SK-N-SH (cell line): ENCODE results near the gene TERT. TPM values are rescaled to one million over a fixed set of nuclear protein-coding genes. Genes with fewer than 3 reads are reported as not detected.

Experiments
- CTCF ChIA-PET: fragments of 300-600, 350-600 bp; formaldehyde crosslinking; extraction: SDS; loops from one replicate; lab custom pipeline; 2021; lab: Yijun Ruan, JAX
- POLR2A ChIA-PET: fragments of 350-600 bp; sonication (Branson Sonifier 250); formaldehyde crosslinking; extraction: SDS; loops from one replicate; lab custom pipeline; 2020; ENCODE audit warnings: antibody characterized with exemption, inconsistent platforms; lab: Yijun Ruan, JAX
- DNase-seq: peaks from one replicate; pipeline ENCODE4 v3.0.0; 2012
- H2AFZ ChIP-seq: fragments of 200-600 bp; sonication (generic); 2 replicates; pipeline ENCODE4 v1.8.1; 2016; ENCODE audit warnings: antibody characterized with exemption, mild to moderate bottlenecking, low read depth
- H3F3A ChIP-seq: fragments of 200-600 bp; sonication (generic); replicated peaks from 2 replicates; pipeline ENCODE3; 2016; ENCODE audit warnings: antibody characterized with exemption, mild to moderate bottlenecking; ENCODE audit not compliant: insufficient read depth
- H3K27ac ChIP-seq, 2 experiments: fragments of 200-500 bp in 1 of 2; fragments of 200-600 bp in 1 of 2; sonication (Bioruptor generic) in 1 of 2; sonication (generic), shearing (Covaris generic) in 1 of 2; 2 replicates each; pipeline versions ENCODE4 v1.5.1 to v1.6.1; 2014 to 2016; ENCODE audit warnings: low read depth in 2 of 2, inconsistent platforms in 1 of 2, low read length in 1 of 2, mild to moderate bottlenecking in 1 of 2, mixed read lengths in 1 of 2
- H3K27me3 ChIP-seq: fragments of 200-600 bp; sonication (generic), shearing (Covaris generic); 2 replicates; pipeline ENCODE4 v1.6.1; 2016; ENCODE audit warnings: mixed run types; ENCODE audit not compliant: insufficient read depth
- H3K36me3 ChIP-seq, 2 experiments: fragments of 200-500 bp in 1 of 2; fragments of 200-600 bp in 1 of 2; sonication (Bioruptor generic) in 1 of 2; sonication (generic) in 1 of 2; replicated peaks in 1 of 2; 2 replicates each; pipeline versions ENCODE3 to v1.5.1; 2014 to 2016; ENCODE audit warnings: low read length in 1 of 2, mild to moderate bottlenecking in 1 of 2; ENCODE audit not compliant: insufficient read depth in 2 of 2, control insufficient read depth in 1 of 2
- H3K4me1 ChIP-seq, 2 experiments: fragments of 200-500 bp in 1 of 2; fragments of 200-600 bp in 1 of 2; sonication (Bioruptor generic) in 1 of 2; sonication (generic), shearing (Covaris generic) in 1 of 2; 2 replicates each; pipeline versions ENCODE4 v1.5.1 to v1.6.1; 2014 to 2016; ENCODE audit warnings: low read depth in 1 of 2, low read length in 1 of 2, mixed run types in 1 of 2; ENCODE audit not compliant: insufficient read depth in 2 of 2, control insufficient read depth in 1 of 2
- H3K4me2 ChIP-seq: fragments of 200-600 bp; sonication (generic), shearing (Covaris generic); 2 replicates; pipeline ENCODE4 v1.6.1; 2017; ENCODE audit warnings: mixed run types
- H3K4me3 ChIP-seq, 2 experiments: fragments of 200-500 bp in 1 of 2; fragments of 200-600 bp in 1 of 2; sonication (Bioruptor generic) in 1 of 2; sonication (generic), shearing (Covaris generic) in 1 of 2; 2 replicates each; pipeline versions ENCODE4 v1.5.1 to v1.8.1; 2014 to 2016; ENCODE audit warnings: low read depth in 2 of 2, inconsistent platforms in 1 of 2, low read length in 1 of 2, mild to moderate bottlenecking in 1 of 2, mixed read lengths in 1 of 2, moderate library complexity in 1 of 2
- H3K79me2 ChIP-seq: fragments of 200-600 bp; sonication (generic); 2 replicates; pipeline ENCODE4 v1.8.1; 2017; ENCODE audit warnings: mild to moderate bottlenecking; ENCODE audit not compliant: insufficient read depth
- H3K9ac ChIP-seq: fragments of 200-600 bp; sonication (generic); 2 replicates; pipeline ENCODE4 v1.6.1; 2017; ENCODE audit warnings: mixed run types
- H3K9me2 ChIP-seq: fragments of 200-600 bp; sonication (generic); 2 replicates; pipeline ENCODE4 v1.6.1; 2017; ENCODE audit warnings: mixed run types
- H3K9me3 ChIP-seq: fragments of 200-600 bp; sonication (generic); 2 replicates; pipeline ENCODE4 v1.6.1; 2017; ENCODE audit warnings: mixed run types, mild to moderate bottlenecking, moderate library complexity
- H4K20me1 ChIP-seq: fragments of 200-600 bp; sonication (generic); 2 replicates; pipeline ENCODE4 v1.6.1; 2017; ENCODE audit warnings: mild to moderate bottlenecking, mixed run types; ENCODE audit not compliant: insufficient read depth
- CHD2 ChIP-seq: fragments of 150-350 bp; IDR thresholded peaks from 2 replicates; pipeline ENCODE4 v1.6.1; 2018; ENCODE audit warnings: low read length; ENCODE audit not compliant: partially characterized antibody
- EP300 ChIP-seq, 2 experiments: IDR thresholded peaks; 2 replicates each; pipeline versions ENCODE4 v1.4.0 to v1.6.1; 2012; ENCODE audit warnings: borderline replicate concordance in 1 of 2, low read depth in 1 of 2, low read length in 1 of 2
- EZH2phosphoT487 ChIP-seq: fragments of 200-600 bp; sonication (generic); IDR thresholded peaks from 2 replicates; pipeline ENCODE4 v1.6.1; 2017; ENCODE audit warnings: low read depth, mixed run types, mild to moderate bottlenecking, antibody characterized with exemption, moderate library complexity, borderline replicate concordance
- FOSL2 ChIP-seq: IDR thresholded peaks from 2 replicates; pipeline ENCODE4 v1.4.0; 2012; ENCODE audit warnings: low read depth, mild to moderate bottlenecking, moderate library complexity, borderline replicate concordance
- FOXJ3 ChIP-seq: sonication (generic); formaldehyde crosslinking; IDR thresholded peaks from 2 replicates; pipeline ENCODE4 v1.5.1; 2020; ENCODE audit warnings: mild to moderate bottlenecking, missing genetic modification reagents
- FOXM1 ChIP-seq: IDR thresholded peaks from 2 replicates; pipeline ENCODE4 v1.4.0; 2012; ENCODE audit warnings: low read depth, mild to moderate bottlenecking
- GATA2 ChIP-seq: sonication (generic); formaldehyde crosslinking; IDR thresholded peaks from 2 replicates; pipeline ENCODE4 v1.5.0; 2020; ENCODE audit warnings: mild to moderate bottlenecking, missing genetic modification reagents
- MXI1 ChIP-seq: IDR thresholded peaks from 2 replicates; pipeline ENCODE4 v1.6.1; 2012; ENCODE audit warnings: mild to moderate bottlenecking, low read depth, low read length, improper control_type of control experiment
- NFIC ChIP-seq: IDR thresholded peaks from 2 replicates; pipeline ENCODE4 v1.4.0; 2012; ENCODE audit warnings: borderline replicate concordance
- POLR2AphosphoS5 ChIP-seq: IDR thresholded peaks from 2 replicates; pipeline ENCODE4 v1.6.1; 2012; ENCODE audit warnings: low read depth, low read length
- RCOR1 ChIP-seq: fragments of 150-350 bp; IDR thresholded peaks from 2 replicates; pipeline ENCODE4 v1.6.1; 2017; ENCODE audit warnings: antibody characterized with exemption, low read length
- RFX5 ChIP-seq: IDR thresholded peaks from 2 replicates; pipeline ENCODE4 v1.6.1; 2012; ENCODE audit warnings: mild to moderate bottlenecking, improper control_type of control experiment, low read length
- RXRA ChIP-seq: IDR thresholded peaks from 2 replicates; pipeline ENCODE4 v1.4.0; 2012; ENCODE audit warnings: low read depth, mild to moderate bottlenecking, borderline replicate concordance
- SIN3A ChIP-seq: IDR thresholded peaks from 2 replicates; pipeline ENCODE4 v1.6.1; 2012; ENCODE audit warnings: low read depth, mild to moderate bottlenecking, low read length, moderate library complexity, borderline replicate concordance
- TEAD4 ChIP-seq: IDR thresholded peaks from 2 replicates; pipeline ENCODE4 v1.4.0; 2012; ENCODE audit warnings: mild to moderate bottlenecking, borderline replicate concordance; ENCODE audit not compliant: insufficient read depth
- WGBS: methylation state at CpG from one replicate; pipeline ENCODE4 v1.1.6; 2017; ENCODE audit warnings: low lambda C conversion rate; 5-methylcytosine and 5-hydroxymethylcytosine counted together
- polyA plus RNA-seq, 3 experiments: library from polyadenylated mRNA; depleted of rRNA; stranded (reverse); fragments of >200 nt; gene quantifications; 2 replicates each; pipeline ENCODE4 v1.2.3, GENCODE V29; 2012
- TF ChIP-seq, protein P1 (sequence below): IDR thresholded peaks from 2 replicates; pipeline ENCODE4 v1.6.1; 2012; ENCODE audit warnings: mild to moderate bottlenecking, low read depth, low read length, moderate library complexity
- TF ChIP-seq, protein P2 (sequence below): fragments of 150-350 bp; IDR thresholded peaks from 2 replicates; pipeline ENCODE4 v1.6.1; 2017; ENCODE audit warnings: antibody characterized with exemption, low read length, low read depth, borderline replicate concordance
- TF ChIP-seq, protein P3 (sequence below): IDR thresholded peaks from 2 replicates; pipeline ENCODE4 v1.4.0; 2012; ENCODE audit warnings: low read depth, borderline replicate concordance
- TF ChIP-seq, protein P4 (sequence below): IDR thresholded peaks from 2 replicates; pipeline ENCODE4 v1.4.0; 2012; ENCODE audit warnings: low read depth

TERT gene
- polyA plus RNA-seq, 1 of the 3 experiments (the other 2 are of a cell fraction): 2.4 TPM

DNA sequence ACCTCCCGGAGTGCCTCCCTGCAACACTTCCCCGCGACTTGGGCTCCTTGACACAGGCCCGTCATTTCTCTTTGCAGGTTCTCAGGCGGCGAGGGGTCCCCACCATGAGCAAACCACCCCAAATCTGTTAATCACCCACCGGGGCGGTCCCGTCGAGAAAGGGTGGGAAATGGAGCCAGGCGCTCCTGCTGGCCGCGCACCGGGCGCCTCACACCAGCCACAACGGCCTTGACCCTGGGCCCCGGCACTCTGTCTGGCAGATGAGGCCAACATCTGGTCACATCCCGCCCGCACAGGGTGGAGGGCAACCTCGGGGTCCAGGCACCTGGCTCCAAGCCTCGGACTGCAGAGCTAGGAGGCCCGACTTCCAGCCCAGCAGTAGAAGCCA lies 776 bp upstream of the TERT start:
- H3K79me2 ChIP-seq: no peaks in the 10 kb centered on the region
- POLR2A ChIA-PET: no interaction called here
- H4K20me1 ChIP-seq: no peaks in the 10 kb centered on the region
- H3K9me2 ChIP-seq: no peaks in the 10 kb centered on the region
- no peak overlapping the region for H3K9ac ChIP-seq
- no peaks in the 10 kb centered on the region for H3F3A ChIP-seq
- peaks cover 39% of the 10 kb centered on the region for H3K27me3 ChIP-seq
- H3K27ac ChIP-seq: no peak overlapping the region
- CTCF ChIA-PET: interaction anchor here (1.0 kb wide), 1 partner anchor 372 kb away, joined by 3 read pairs; no protein-coding TSS in a partner anchor
- DNase-seq: no peak
- 43% methylated on average over 5 of the region's 22 CpGs for WGBS
- H3K4me3 ChIP-seq: peak overlapping the region; percentile 47 to 56; a peak in 3 of 4 replicates
- H3K4me2 ChIP-seq: peak overlapping the region; percentile 55; the same call in 1 of the 2 replicates
- TF ChIP-seq POLR2AphosphoS5 (no peak), FOXM1 (no peak), TEAD4 (no peak), GATA2 (CRISPR knock-in tag) (no peak), FOSL2 (no peak), CHD2 (no peak), RCOR1 (no peak), EZH2phosphoT487 (no peak), RFX5 (no peak), RXRA (no peak), FOXJ3 (CRISPR knock-in tag) (no peak), EP300 (IDR thresholded peaks at IDR 0.05; ENCODE audit: borderline replicate concordance in 1 of 2, low read depth in 1 of 2, low read length in 1 of 2) (no peak), NFIC (no peak), MXI1 (no peak), SIN3A (no peak)
- TF ChIP-seq, protein P1, sequence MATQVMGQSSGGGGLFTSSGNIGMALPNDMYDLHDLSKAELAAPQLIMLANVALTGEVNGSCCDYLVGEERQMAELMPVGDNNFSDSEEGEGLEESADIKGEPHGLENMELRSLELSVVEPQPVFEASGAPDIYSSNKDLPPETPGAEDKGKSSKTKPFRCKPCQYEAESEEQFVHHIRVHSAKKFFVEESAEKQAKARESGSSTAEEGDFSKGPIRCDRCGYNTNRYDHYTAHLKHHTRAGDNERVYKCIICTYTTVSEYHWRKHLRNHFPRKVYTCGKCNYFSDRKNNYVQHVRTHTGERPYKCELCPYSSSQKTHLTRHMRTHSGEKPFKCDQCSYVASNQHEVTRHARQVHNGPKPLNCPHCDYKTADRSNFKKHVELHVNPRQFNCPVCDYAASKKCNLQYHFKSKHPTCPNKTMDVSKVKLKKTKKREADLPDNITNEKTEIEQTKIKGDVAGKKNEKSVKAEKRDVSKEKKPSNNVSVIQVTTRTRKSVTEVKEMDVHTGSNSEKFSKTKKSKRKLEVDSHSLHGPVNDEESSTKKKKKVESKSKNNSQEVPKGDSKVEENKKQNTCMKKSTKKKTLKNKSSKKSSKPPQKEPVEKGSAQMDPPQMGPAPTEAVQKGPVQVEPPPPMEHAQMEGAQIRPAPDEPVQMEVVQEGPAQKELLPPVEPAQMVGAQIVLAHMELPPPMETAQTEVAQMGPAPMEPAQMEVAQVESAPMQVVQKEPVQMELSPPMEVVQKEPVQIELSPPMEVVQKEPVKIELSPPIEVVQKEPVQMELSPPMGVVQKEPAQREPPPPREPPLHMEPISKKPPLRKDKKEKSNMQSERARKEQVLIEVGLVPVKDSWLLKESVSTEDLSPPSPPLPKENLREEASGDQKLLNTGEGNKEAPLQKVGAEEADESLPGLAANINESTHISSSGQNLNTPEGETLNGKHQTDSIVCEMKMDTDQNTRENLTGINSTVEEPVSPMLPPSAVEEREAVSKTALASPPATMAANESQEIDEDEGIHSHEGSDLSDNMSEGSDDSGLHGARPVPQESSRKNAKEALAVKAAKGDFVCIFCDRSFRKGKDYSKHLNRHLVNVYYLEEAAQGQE: no peak
- TF ChIP-seq, protein P2, sequence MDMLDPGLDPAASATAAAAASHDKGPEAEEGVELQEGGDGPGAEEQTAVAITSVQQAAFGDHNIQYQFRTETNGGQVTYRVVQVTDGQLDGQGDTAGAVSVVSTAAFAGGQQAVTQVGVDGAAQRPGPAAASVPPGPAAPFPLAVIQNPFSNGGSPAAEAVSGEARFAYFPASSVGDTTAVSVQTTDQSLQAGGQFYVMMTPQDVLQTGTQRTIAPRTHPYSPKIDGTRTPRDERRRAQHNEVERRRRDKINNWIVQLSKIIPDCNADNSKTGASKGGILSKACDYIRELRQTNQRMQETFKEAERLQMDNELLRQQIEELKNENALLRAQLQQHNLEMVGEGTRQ: no peak
- TF ChIP-seq, protein P3, sequence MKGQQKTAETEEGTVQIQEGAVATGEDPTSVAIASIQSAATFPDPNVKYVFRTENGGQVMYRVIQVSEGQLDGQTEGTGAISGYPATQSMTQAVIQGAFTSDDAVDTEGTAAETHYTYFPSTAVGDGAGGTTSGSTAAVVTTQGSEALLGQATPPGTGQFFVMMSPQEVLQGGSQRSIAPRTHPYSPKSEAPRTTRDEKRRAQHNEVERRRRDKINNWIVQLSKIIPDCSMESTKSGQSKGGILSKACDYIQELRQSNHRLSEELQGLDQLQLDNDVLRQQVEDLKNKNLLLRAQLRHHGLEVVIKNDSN: no peak
- TF ChIP-seq, protein P4, sequence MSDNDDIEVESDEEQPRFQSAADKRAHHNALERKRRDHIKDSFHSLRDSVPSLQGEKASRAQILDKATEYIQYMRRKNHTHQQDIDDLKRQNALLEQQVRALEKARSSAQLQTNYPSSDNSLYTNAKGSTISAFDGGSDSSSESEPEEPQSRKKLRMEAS: no peak
- peaks cover 0 to 4% of the 10 kb centered on the region in 2 experiments; a peak in 1 of 4 replicates for H3K4me1 ChIP-seq
- H3K36me3 ChIP-seq: no peaks in the 10 kb centered on the region
- H3K9me3 ChIP-seq: no peaks in the 10 kb centered on the region
- H2AFZ ChIP-seq: no peak overlapping the region
